ENCODE data around the gene ANTXRL.
"Not testable (repeated sequence)": the region's sequence is repeated elsewhere in the genome, so short reads cannot be mapped to it uniquely, and the experiment has no call there.

ANTXRL gene

GRCh38 chr10:46286991-46287693 lies at the start of gene ANTXRL:
Gene ANTXRL (plus strand): TSS chr10:46286997. CDS start chr10:46287263, 266 bp downstream.
- no peak for DNase-seq (ENCODE audit: low read depth in 2 of 2)

- no peak for DNase-seq (ENCODE audit: low read depth in 2 of 2)
Measured at GRCh38 chr10:46237815-46238510, 48.8 kb upstream of the ANTXRL start.

GRCh38 chr10:46239247-46239646 lies 47.5 kb upstream of the ANTXRL start:
- DNase-seq (ENCODE audit: low read depth in 2 of 2) = no peak

- no peak for DNase-seq (ENCODE audit: low read depth in 2 of 2)
Measured at GRCh38 chr10:46239993-46240683, 46.7 kb upstream of the ANTXRL start.

GRCh38 chr10:46240684-46241565 lies 45.9 kb upstream of the ANTXRL start:
- no peak for DNase-seq (ENCODE audit: low read depth in 2 of 2)

GRCh38 chr10:46245381-46245900 lies 41.4 kb upstream of the ANTXRL start:
- DNase-seq (ENCODE audit: low read depth in 2 of 2) = no peak

- not testable (repeated sequence) for DNase-seq (ENCODE audit: low read depth in 2 of 2)
Measured at GRCh38 chr10:46246400-46247180, 40.2 kb upstream of the ANTXRL start.

GRCh38 chr10:46247181-46247475 lies 39.7 kb upstream of the ANTXRL start:
- no peak for DNase-seq (ENCODE audit: low read depth in 2 of 2)

- DNase-seq (ENCODE audit: low read depth in 2 of 2) = no peak
Measured at GRCh38 chr10:46247808-46248569, 38.8 kb upstream of the ANTXRL start.

GRCh38 chr10:46248651-46249146 lies 38.1 kb upstream of the ANTXRL start:
- DNase-seq (ENCODE audit: low read depth in 2 of 2) = no peak

- not testable (repeated sequence) for DNase-seq (ENCODE audit: low read depth in 2 of 2)
Measured at GRCh38 chr10:46249617-46250344, 37.0 kb upstream of the ANTXRL start.

- no peak for DNase-seq (ENCODE audit: low read depth in 2 of 2)
Measured at GRCh38 chr10:46250481-46250880, 36.3 kb upstream of the ANTXRL start.

- DNase-seq (ENCODE audit: low read depth in 2 of 2) = no peak
Measured at GRCh38 chr10:46250898-46251856, 35.6 kb upstream of the ANTXRL start.

GRCh38 chr10:46251857-46252847 lies 34.6 kb upstream of the ANTXRL start:
- no peak for DNase-seq (ENCODE audit: low read depth in 2 of 2)

GRCh38 chr10:46253076-46254006 lies 33.5 kb upstream of the ANTXRL start:
- no peak for DNase-seq (ENCODE audit: low read depth in 2 of 2)

GRCh38 chr10:46254007-46254383 lies 32.8 kb upstream of the ANTXRL start:
- no peak for DNase-seq (ENCODE audit: low read depth in 2 of 2)
